K562 (cell line): ENCODE results near the gene HBB.
A peak's percentile ranks its signal among the peaks of the same experiment; 100 is the strongest.

Experiments used
- CREB1 ChIP-seq, 2 experiments: sonication (generic) in 1 of 2; formaldehyde crosslinking in 1 of 2; IDR thresholded peaks; 2 replicates each; pipeline versions ENCODE4 v1.6.1 to v1.8.0; 2012 to 2022; ENCODE audit warnings: inconsistent platforms in 1 of 2, mild to moderate bottlenecking in 1 of 2, missing genetic modification reagents in 1 of 2, moderate library complexity in 1 of 2
- EHMT2 ChIP-seq: fragments of 450-650 bp; IDR thresholded peaks from 2 replicates; pipeline ENCODE4 v1.6.1; 2018; ENCODE audit warnings: antibody characterized with exemption
- ETV6 ChIP-seq, 3 experiments: fragments of 150-350 bp in 1 of 3; sonication (generic) in 1 of 3; formaldehyde crosslinking in 1 of 3; IDR thresholded peaks; 2 replicates each; pipeline versions ENCODE4 v1.6.1 to v1.8.0; 2014 to 2022; ENCODE audit warnings: borderline replicate concordance in 2 of 3, low read depth in 2 of 3, antibody characterized with exemption in 1 of 3, low read length in 1 of 3, mild to moderate bottlenecking in 1 of 3, missing genetic modification reagents in 1 of 3
- JUN ChIP-seq, 2 experiments: sonication (generic) in 1 of 2; formaldehyde crosslinking in 1 of 2; IDR thresholded peaks; 2 replicates each; pipeline versions ENCODE4 v1.6.1 to v1.8.0; 2012 to 2022; ENCODE audit warnings: borderline replicate concordance in 2 of 2, mild to moderate bottlenecking in 2 of 2, improper control_type of control experiment in 1 of 2, low read depth in 1 of 2, low read length in 1 of 2, missing genetic modification reagents in 1 of 2
- POLR2A ChIP-seq: fragments of 450-650 bp; conservative IDR thresholded peaks from 2 replicates; pipeline ENCODE4 v1.6.1; 2016
- POLR2AphosphoS5 ChIP-seq: IDR thresholded peaks from 2 replicates; pipeline ENCODE4 v1.6.1; 2011; ENCODE audit warnings: mild to moderate bottlenecking, low read depth, low read length, moderate library complexity; ENCODE audit not compliant: control insufficient read depth, insufficient read depth
- PPARD ChIP-seq: fragments of 250-450 bp; sonication (Bioruptor Pico); IDR thresholded peaks from 2 replicates; pipeline ENCODE4 v1.8.0; 2022; ENCODE audit warnings: inconsistent platforms, mild to moderate bottlenecking, moderate library complexity
- PRMT5 ChIP-seq: sonication (generic); formaldehyde crosslinking; IDR thresholded peaks from 2 replicates; pipeline ENCODE4 v1.5.0; 2020; ENCODE audit warnings: missing genetic modification reagents
- YY1 ChIP-seq, 3 experiments: IDR thresholded peaks; 2 replicates each; pipeline ENCODE4 v1.6.1; 2011; ENCODE audit warnings: low read length in 2 of 3, mild to moderate bottlenecking in 2 of 3, moderate library complexity in 2 of 3, borderline replicate concordance in 1 of 3, control low read depth in 1 of 3, low read depth in 1 of 3; ENCODE audit not compliant: insufficient read depth in 3 of 3, insufficient replicate concordance in 2 of 3, control insufficient read depth in 1 of 3, insufficient read length in 1 of 3; ENCODE audit errors: extremely low read depth in 1 of 3
- ZNF586 ChIP-seq: fragments of 450-650 bp; formaldehyde crosslinking; conservative IDR thresholded peaks from 2 replicates; pipeline ENCODE4 v1.4.0; 2020; ENCODE audit warnings: mild to moderate bottlenecking, moderate library complexity
- ZNF766 ChIP-seq: fragments of 200-800 bp; sonication (Bioruptor generic); conservative IDR thresholded peaks from 2 replicates; pipeline ENCODE4 v1.6.1; 2016; ENCODE audit warnings: missing genetic modification characterization, missing compliant biosample characterization
- TF ChIP-seq, protein P1 (sequence below), 3 experiments: IDR thresholded peaks in 2 of 3; conservative IDR thresholded peaks in 1 of 3; 2 replicates each; pipeline ENCODE4 v1.5.1; 2011 to 2012; ENCODE audit warnings: low read length in 3 of 3, mild to moderate bottlenecking in 3 of 3, control low read depth in 2 of 3, improper control_type of control experiment in 1 of 3, inconsistent platforms in 1 of 3, low read depth in 1 of 3, mixed read lengths in 1 of 3, moderate library complexity in 1 of 3; ENCODE audit not compliant: insufficient read depth in 2 of 3
- TF ChIP-seq, protein P2 (sequence below), 3 experiments: fragments of 200-800 bp in 1 of 3; sonication (Bioruptor generic) in 1 of 3; sonication (generic) in 1 of 3; formaldehyde crosslinking in 1 of 3; IDR thresholded peaks; 2 replicates each; pipeline versions ENCODE4 v1.6.1 to v1.8.0; 2016 to 2022; ENCODE audit warnings: mild to moderate bottlenecking in 2 of 3, missing compliant biosample characterization in 2 of 3, missing genetic modification characterization in 2 of 3, missing genetic modification reagents in 1 of 3

DNA sequence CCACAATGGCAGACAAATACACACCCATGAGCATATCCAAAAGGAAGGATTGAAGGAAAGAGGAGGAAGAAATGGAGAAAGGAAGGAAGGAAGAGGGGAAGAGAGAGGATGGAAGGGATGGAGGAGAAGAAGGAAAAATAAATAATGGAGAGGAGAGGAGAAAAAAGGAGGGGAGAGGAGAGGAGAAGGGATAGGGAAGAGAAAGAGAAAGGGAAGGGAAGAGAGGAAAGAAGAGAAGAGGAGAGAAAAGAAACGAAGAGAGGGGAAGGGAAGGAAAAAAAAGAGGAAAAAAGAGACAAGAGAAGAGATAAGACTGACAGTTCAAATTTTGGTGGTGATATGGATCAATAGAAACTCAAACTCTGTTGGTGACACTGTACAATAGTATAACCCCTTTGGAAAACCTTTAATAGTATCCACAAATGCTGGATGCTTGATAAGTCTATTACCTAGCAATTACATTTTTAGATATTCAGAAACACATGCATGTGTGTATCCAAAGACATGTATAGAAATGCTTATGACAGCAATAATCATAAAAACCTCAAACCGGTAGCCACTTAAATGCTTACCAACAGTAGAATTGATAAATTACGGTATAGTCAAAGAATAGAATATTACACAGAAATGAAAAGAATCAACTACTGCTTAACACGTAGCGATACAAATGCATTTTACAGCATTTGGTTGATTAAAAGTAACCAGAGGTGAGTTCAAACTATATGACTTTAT, 8.7 kb upstream of the HBB start:
- no peak for TF ChIP-seq POLR2AphosphoS5
- TF ChIP-seq, protein P1, sequence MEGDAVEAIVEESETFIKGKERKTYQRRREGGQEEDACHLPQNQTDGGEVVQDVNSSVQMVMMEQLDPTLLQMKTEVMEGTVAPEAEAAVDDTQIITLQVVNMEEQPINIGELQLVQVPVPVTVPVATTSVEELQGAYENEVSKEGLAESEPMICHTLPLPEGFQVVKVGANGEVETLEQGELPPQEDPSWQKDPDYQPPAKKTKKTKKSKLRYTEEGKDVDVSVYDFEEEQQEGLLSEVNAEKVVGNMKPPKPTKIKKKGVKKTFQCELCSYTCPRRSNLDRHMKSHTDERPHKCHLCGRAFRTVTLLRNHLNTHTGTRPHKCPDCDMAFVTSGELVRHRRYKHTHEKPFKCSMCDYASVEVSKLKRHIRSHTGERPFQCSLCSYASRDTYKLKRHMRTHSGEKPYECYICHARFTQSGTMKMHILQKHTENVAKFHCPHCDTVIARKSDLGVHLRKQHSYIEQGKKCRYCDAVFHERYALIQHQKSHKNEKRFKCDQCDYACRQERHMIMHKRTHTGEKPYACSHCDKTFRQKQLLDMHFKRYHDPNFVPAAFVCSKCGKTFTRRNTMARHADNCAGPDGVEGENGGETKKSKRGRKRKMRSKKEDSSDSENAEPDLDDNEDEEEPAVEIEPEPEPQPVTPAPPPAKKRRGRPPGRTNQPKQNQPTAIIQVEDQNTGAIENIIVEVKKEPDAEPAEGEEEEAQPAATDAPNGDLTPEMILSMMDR (IDR thresholded peaks at IDR 0.05 in 2 of 3, conservative IDR thresholded peaks at IDR 0.05 in 1 of 3; ENCODE audit: insufficient read depth in 2 of 3, low read depth in 1 of 3, low read length in 3 of 3), result no peak
- TF ChIP-seq ZNF766 (CRISPR knock-in tag), result no peak
- TF ChIP-seq, protein P2, sequence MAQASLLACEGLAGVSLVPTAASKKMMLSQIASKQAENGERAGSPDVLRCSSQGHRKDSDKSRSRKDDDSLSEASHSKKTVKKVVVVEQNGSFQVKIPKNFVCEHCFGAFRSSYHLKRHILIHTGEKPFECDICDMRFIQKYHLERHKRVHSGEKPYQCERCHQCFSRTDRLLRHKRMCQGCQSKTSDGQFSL (CRISPR knock-in tag; IDR thresholded peaks at IDR 0.05), result no peak
- TF ChIP-seq, protein P2 (tag; IDR thresholded peaks at IDR 0.05), result no peak
- TF ChIP-seq PPARD (CRISPR knock-in tag), result no peak
- TF ChIP-seq ZNF586 (CRISPR knock-in tag), result no peak
- no peak for TF ChIP-seq POLR2A
- no peak for TF ChIP-seq PRMT5
- peak; percentile 66; the same call in 1 of the 2 replicates for TF ChIP-seq EHMT2
- no peak for TF ChIP-seq JUN (IDR thresholded peaks at IDR 0.05; ENCODE audit: borderline replicate concordance, low read depth, low read length)
- TF ChIP-seq JUN (CRISPR knock-in tag; IDR thresholded peaks at IDR 0.05; ENCODE audit: borderline replicate concordance), result no peak
- no peak for TF ChIP-seq YY1 (IDR thresholded peaks at IDR 0.05; ENCODE audit: borderline replicate concordance in 1 of 3, control insufficient read depth in 1 of 3, extremely low read depth in 1 of 3, insufficient read depth in 3 of 3, insufficient read length in 1 of 3, insufficient replicate concordance in 2 of 3, low read depth in 1 of 3, low read length in 2 of 3)
- TF ChIP-seq CREB1 (IDR thresholded peaks at IDR 0.05), result no peak
- TF ChIP-seq CREB1 (CRISPR knock-in tag; IDR thresholded peaks at IDR 0.05), result no peak
- no peak for TF ChIP-seq ETV6 (IDR thresholded peaks at IDR 0.05; ENCODE audit: borderline replicate concordance in 1 of 2, low read depth in 2 of 2, low read length in 1 of 2)
- TF ChIP-seq ETV6 (CRISPR knock-in tag; IDR thresholded peaks at IDR 0.05; ENCODE audit: borderline replicate concordance), result no peak
